ES-I3 (cell line): ENCODE results near the gene EYS.
"Not testable (repeated sequence)": the region's sequence is repeated elsewhere in the genome, so short reads cannot be mapped to it uniquely, and the experiment has no call there.

Source experiments
- H3K36me3 ChIP-seq: 2 replicates; pipeline ENCODE4 v1.6.1; 2013; ENCODE audit warnings: mild to moderate bottlenecking, low read length, control low read depth, moderate library complexity; ENCODE audit not compliant: insufficient read depth
- H3K4me1 ChIP-seq: 2 replicates; pipeline ENCODE4 v1.6.1; 2013; ENCODE audit warnings: mild to moderate bottlenecking, control low read depth, low read length; ENCODE audit not compliant: insufficient read depth
- H3K9ac ChIP-seq: 2 replicates; pipeline ENCODE4 v1.6.1; 2013; ENCODE audit warnings: low read depth, mild to moderate bottlenecking, low read length, moderate library complexity
- H3K9me3 ChIP-seq: 2 replicates; pipeline ENCODE4 v1.6.1; 2013; ENCODE audit warnings: mild to moderate bottlenecking, low read length, moderate library complexity; ENCODE audit not compliant: control insufficient read depth, insufficient read depth

Gene EYS

DNA sequence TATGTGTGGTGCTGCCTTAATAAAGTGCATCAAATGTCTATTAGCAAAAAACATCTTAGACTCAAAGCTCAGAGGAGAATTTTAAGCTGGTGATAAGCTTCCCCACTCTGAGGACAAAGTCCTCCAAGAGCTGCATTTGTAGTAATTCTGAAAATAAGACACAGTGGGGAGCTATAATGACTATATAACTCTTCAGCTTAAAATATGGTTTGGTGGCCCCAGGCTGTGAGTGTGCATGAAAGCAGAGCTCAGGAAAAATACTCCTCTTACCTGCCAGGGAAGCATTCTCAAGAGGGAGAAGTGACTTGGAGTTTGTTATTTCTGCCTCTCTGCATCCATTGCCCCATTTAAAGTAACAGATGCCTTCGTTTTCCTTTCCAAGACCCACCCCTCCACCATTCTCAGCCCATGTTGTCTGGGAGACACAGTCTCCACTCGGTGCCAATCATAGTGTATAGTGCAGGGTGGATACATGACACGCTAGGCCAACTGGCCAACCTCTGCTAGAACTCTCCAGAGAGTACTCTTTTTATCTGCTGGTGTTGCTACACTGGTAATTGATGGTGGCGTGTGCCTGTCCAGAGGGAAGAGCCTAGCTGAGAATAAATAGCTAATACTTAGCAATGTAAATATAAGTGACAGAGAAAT lies 1842.2 kb downstream of the EYS start:
- Histone ChIP-seq H3K9ac (no peak overlapping the region), H3K9me3 (no peaks in the 10 kb centered on the region), H3K36me3 (no peaks in the 10 kb centered on the region), H3K4me1 (no peaks in the 10 kb centered on the region)

DNA sequence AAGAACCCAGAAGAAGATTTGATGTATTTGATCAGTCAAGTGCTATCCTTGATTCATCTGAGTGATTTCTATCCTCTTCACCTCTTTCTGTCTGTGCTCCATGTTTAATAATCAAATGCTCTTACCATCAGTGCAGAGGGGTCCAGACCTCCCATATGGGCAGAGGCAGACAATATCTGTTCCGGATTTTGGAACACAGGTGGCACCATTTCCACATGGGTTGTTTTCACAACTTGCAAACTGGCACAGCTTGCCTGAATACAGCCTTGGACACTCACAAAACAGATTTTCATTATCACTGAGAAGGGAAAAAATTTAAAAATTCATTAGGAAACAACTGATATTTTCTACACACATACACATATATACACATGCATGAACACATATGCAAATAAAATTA lies 1843.0 kb downstream of the EYS start:
- H3K9ac ChIP-seq, result no peak overlapping the region
- H3K9me3 ChIP-seq, result no peaks in the 10 kb centered on the region
- H3K36me3 ChIP-seq, result no peaks in the 10 kb centered on the region
- H3K4me1 ChIP-seq, result no peaks in the 10 kb centered on the region

- Histone ChIP-seq H3K9ac (no peak overlapping the region), H3K4me1 (no peaks in the 10 kb centered on the region), H3K9me3 (no peaks in the 10 kb centered on the region), H3K36me3 (no peaks in the 10 kb centered on the region)
Measured at GRCh38 chr6:63862486-63863198, 1844.4 kb downstream of the EYS start.

DNA sequence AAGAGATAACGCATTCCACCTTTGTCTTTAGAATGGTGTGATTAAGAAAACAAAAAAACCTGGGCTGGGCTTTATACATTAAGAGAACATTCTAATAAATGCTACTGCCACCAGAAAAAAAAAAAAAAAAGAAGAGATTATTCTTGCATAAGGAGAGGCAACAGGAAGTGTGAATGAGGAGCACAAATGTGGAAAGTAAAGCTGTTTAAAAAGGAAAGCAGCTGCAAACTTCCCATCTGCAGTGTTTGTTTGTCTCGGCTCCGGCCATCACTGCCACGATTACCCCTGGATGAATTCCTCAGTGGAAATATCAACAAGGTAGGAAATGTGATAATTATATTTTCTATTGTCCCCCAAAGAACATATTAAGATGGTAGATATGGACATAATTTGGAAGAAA lies 1847.5 kb downstream of the EYS start:
- H3K36me3 ChIP-seq, result no peaks in the 10 kb centered on the region
- H3K9ac ChIP-seq, result no peak overlapping the region
- no peaks in the 10 kb centered on the region for H3K4me1 ChIP-seq
- H3K9me3 ChIP-seq, result no peaks in the 10 kb centered on the region

GRCh38 chr6:63858691-63859090 lies 1848.3 kb downstream of the EYS start:
- no peaks in the 10 kb centered on the region for H3K4me1 ChIP-seq
- H3K36me3 ChIP-seq, result no peaks in the 10 kb centered on the region
- no peaks in the 10 kb centered on the region for H3K9me3 ChIP-seq
- no peak overlapping the region for H3K9ac ChIP-seq

DNA sequence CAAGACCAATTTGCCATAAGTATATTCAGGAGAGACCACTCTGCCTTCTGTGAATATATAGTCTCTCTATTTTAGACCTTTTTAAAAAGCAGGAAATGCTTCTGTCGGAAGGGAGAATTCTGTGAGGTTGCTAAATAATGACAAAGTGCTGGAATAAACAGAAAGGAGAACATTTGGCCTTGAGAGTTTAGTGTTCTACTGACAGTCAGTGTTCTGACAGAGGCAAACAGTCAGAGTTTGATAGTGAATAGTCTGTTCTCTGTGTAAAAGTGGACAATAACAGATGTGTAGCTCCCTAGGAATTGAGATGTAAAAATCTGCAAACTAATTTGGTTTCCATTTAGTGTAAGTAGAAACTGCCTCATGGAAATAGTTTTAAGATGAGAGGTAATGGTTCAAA lies 1850.8 kb downstream of the EYS start:
- H3K4me1 ChIP-seq, result no peaks in the 10 kb centered on the region
- H3K9ac ChIP-seq, result no peak overlapping the region
- H3K9me3 ChIP-seq, result no peaks in the 10 kb centered on the region
- H3K36me3 ChIP-seq, result no peaks in the 10 kb centered on the region

DNA sequence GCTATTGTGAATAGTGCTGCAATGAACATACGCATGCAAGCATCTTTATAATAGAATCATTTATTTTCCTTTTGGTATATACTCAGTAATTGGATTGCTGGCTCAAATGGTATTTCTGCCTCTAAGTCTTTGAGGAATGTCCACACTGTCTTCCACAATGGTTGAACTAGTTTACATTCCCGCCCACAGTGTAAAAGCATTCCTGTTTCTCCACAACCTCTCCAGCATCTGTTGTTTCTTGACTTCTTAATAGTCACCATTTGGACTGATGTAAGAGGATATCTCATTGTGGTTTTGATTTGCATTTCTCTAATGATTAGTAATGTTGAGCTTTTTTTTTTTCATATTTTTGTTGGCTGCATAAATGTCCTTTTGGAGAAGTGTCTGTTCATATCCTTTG lies 1862.7 kb downstream of the EYS start:
- Histone ChIP-seq H3K9ac (no peak overlapping the region), H3K9me3 (no peaks in the 10 kb centered on the region), H3K4me1 (no peaks in the 10 kb centered on the region), H3K36me3 (no peaks in the 10 kb centered on the region)

DNA sequence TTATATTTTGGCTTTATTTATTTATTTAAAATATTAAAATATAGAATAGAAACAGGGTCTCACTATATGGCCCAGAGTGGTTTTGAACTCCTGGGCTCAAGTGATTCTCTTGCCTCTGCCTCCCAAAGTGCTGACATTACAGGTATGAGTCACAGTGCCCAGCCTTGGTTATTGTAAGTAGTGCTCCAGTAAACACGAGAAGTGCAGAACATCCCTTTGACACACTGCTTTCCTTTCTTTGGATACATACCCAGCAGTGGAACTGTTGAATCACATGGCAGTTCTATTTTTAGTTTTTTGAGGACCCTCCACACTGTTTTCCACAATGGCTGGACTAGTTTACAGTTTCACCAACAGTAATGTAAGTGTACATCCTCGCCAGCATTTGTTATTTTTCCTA lies 1867.5 kb downstream of the EYS start:
- H3K9me3 ChIP-seq, result no peaks in the 10 kb centered on the region
- H3K9ac ChIP-seq, result no peak overlapping the region
- no peaks in the 10 kb centered on the region for H3K36me3 ChIP-seq
- H3K4me1 ChIP-seq, result no peaks in the 10 kb centered on the region

DNA sequence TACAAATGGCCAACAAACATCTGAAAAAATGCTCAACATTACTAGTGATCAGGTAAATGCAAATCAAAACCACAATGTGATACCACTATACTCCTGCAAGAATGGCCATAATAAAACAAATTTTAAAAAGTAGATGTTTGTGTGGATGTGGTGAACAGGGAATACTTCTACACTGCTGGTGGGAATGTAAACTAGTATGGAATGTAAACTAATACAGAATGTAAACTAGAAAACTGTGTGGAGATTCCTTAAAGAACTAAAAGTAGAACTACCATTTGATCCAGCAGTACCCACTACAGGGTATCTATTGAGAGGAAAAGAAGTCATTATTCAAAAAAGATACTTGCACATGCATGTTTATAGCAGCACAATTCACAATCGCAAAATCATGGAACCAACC lies 1878.3 kb downstream of the EYS start:
- H3K9me3 ChIP-seq, H3K4me1 ChIP-seq, H3K9ac ChIP-seq, H3K36me3 ChIP-seq: not testable (repeated sequence)

- Histone ChIP-seq H3K4me1 (no peaks in the 10 kb centered on the region), H3K9me3 (no peaks in the 10 kb centered on the region), H3K9ac (no peak overlapping the region), H3K36me3 (no peaks in the 10 kb centered on the region)
Measured at GRCh38 chr6:63824722-63825121, 1882.3 kb downstream of the EYS start.

DNA sequence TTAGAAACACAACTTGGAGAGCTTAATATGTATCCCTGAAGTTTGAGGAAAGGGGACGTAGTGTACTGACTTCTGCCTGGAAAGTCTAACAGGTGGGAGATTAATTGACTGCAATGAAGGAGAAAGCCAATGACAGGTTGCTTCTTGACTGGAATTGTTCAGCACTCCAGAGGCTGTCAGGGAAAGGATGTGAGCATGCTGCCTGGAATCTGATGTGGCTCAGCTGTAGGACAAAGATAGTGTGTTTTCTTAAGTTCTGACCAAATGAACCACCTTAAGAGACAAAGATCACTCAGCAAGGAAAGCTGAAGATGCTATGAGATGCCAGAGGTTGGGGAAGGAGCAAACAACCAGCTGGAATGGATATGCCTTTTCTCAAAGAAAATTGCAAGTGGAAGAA lies 1885.6 kb downstream of the EYS start:
- Histone ChIP-seq H3K9ac (no peak overlapping the region), H3K9me3 (no peaks in the 10 kb centered on the region), H3K36me3 (no peaks in the 10 kb centered on the region), H3K4me1 (no peaks in the 10 kb centered on the region)

GRCh38 chr6:63819831-63820230 lies 1887.2 kb downstream of the EYS start:
- Histone ChIP-seq H3K9ac (no peak overlapping the region), H3K4me1 (no peaks in the 10 kb centered on the region), H3K9me3 (no peaks in the 10 kb centered on the region), H3K36me3 (no peaks in the 10 kb centered on the region)

DNA sequence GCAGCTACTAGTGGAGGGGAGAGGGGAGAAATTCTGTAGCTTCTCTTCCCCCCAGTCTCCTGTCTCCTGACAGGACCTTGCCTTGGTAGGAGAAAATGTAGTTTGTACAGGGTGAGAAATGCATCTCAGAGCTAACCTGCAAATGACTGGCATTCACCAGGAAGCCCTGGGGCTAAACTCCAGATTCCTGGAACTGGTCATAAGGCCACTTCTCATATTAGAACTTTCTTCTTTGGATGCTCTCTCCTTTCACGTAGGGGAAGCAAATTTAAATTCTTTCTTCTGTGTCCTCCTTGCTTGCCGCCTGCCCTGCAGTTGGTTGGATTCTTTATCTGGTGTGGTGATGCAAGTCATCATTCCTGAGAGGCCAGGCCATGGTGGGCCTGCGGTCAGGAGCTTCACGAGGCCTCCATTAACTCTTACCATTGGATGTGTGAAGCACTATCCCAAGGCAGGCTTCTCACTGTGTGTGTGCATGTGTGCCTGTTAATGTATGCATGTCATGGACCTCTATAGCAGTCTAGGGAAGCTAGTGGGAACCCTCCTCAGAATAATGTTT lies 1889.5 kb downstream of the EYS start:
- no peak overlapping the region for H3K9ac ChIP-seq
- no peaks in the 10 kb centered on the region for H3K36me3 ChIP-seq
- no peaks in the 10 kb centered on the region for H3K9me3 ChIP-seq
- no peaks in the 10 kb centered on the region for H3K4me1 ChIP-seq

DNA sequence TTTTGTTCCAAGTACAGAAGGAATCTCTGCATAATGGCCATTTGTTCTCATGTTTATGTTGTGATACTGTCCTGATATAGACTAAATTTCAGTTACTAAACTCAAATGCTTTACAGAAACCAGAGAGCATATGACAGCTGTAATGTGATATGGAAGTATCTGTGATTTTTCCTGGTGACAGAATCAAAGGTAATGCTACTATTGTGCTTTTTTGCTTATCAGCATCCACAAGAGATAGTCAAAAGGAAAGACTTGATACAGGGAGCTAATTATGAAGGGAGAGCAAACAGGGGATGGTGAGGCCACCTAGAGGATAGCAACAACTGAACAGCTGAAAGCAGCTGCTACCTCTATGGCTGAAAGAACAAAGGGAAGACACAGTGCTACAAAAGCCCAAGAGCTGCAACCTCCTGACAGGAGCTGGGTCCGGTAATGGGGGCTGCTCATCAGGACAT lies 1890.0 kb downstream of the EYS start:
- no peak overlapping the region for H3K9ac ChIP-seq
- H3K9me3 ChIP-seq, result no peaks in the 10 kb centered on the region
- no peaks in the 10 kb centered on the region for H3K36me3 ChIP-seq
- no peaks in the 10 kb centered on the region for H3K4me1 ChIP-seq

- Histone ChIP-seq H3K9ac (no peak overlapping the region), H3K9me3 (no peaks in the 10 kb centered on the region)
Measured at GRCh38 chr6:63816401-63816981, 1890.5 kb downstream of the EYS start.

More at GRCh38 chr6:63816401-63816981, 1890.5 kb downstream of the EYS start:
- Histone ChIP-seq H3K4me1 (no peaks in the 10 kb centered on the region), H3K36me3 (no peaks in the 10 kb centered on the region)
